GM12892 (cell line): ENCODE data around the gene MPHOSPH9.

Experiments
- POLR2A ChIP-seq: IDR thresholded peaks from 2 replicates; pipeline ENCODE4 v1.6.1; 2011; ENCODE audit warnings: low read depth, low read length, control low read depth
- POLR2AphosphoS5 ChIP-seq: IDR thresholded peaks from 2 replicates; pipeline ENCODE4 v1.6.1; 2011; ENCODE audit warnings: low read depth, low read length, control low read depth

DNA sequence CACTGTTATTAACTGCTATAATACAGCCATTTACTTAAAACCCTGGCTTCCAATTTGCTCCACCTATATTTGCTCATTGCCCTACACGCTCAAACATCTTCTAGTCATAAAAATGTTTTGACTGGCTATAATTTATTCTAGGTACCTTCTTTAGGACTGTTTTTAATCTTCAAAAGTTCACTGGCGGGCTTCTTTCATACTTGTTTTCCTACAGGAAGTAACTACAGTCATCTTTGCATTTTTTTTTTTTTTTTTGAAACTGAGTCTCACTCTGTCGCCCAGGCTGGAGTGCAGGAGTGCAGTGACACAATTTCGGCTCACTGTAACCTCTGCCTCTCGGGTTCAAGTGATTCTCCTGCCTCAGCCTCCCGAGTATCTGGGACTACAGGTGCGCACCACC, 32.5 kb downstream of the MPHOSPH9 start:
- no peak for TF ChIP-seq POLR2AphosphoS5
- TF ChIP-seq POLR2A, result no peak
